K562 (cell line): Measurements from ENCODE around the gene ARHGEF40. TPM values are rescaled to one million over a fixed set of nuclear protein-coding genes. Genes with fewer than 3 reads are reported as not detected.

Experiments
- ATAC-seq: fragments of 200-7000 bp; cut with Tn5 transposase; 3 replicates; pipeline ENCODE4 v1.9.1; 2020; ENCODE audit warnings: moderate library complexity
- BruUV-seq: library from RNA; stranded (reverse); fragments of 400-500 nt; replicated peaks from 2 replicates; lab custom pipeline; 2021; lab: Mats Ljungman, UMichigan
- CTCF ChIA-PET: fragments of 300-600 bp; formaldehyde crosslinking; extraction: SDS; loops from one replicate; lab custom pipeline; 2021; ENCODE audit warnings: low intra/inter-chr PET ratio; lab: Yijun Ruan, JAX
- POLR2A ChIA-PET: fragments of 300-600, 350-650 bp; sonication (Branson Sonifier 250); formaldehyde crosslinking; extraction: SDS; loops from one replicate; lab custom pipeline; 2021; ENCODE audit warnings: antibody characterized with exemption, inconsistent platforms; lab: Yijun Ruan, JAX
- DNase-seq, 4 experiments: peaks; one replicate each; pipeline versions ENCODE4 v3.0.0 to v3.0.0-alpha.2; 2011 to 2018; ENCODE audit warnings: low spot score in 3 of 4, mixed read lengths in 3 of 4; ENCODE audit errors: extremely low read depth in 1 of 4
- FAIRE-seq: peaks from 2 replicates; lab custom pipeline; 2011; peaks lifted over from hg19 to GRCh38; lab: Jason Lieb, UNC
- H2AFZ ChIP-seq: 2 replicates; pipeline ENCODE4 v1.6.0; 2011; ENCODE audit warnings: low read depth, low read length, control low read depth, inconsistent platforms
- H3K27ac ChIP-seq: fragments of 200-600 bp; 3 replicates; pipeline ENCODE4 v1.8.0; 2011; ENCODE audit warnings: low read depth, mild to moderate bottlenecking, control low read depth, inconsistent platforms, low read length, moderate library complexity, mixed read lengths; ENCODE audit errors: extremely low read depth
- H3K27me3 ChIP-seq, 2 experiments: fragments of 300-600 bp in 1 of 2; 2 replicates in 1 of 2; 3 replicates in 1 of 2; pipeline versions ENCODE4 v1.6.0 to v1.8.0; 2011; ENCODE audit warnings: inconsistent platforms in 2 of 2, low read length in 2 of 2, mild to moderate bottlenecking in 1 of 2, mixed read lengths in 1 of 2, moderate library complexity in 1 of 2; ENCODE audit not compliant: control insufficient read depth in 2 of 2, insufficient read depth in 2 of 2
- H3K36me3 ChIP-seq: fragments of 300-600 bp; 3 replicates; pipeline ENCODE4 v1.8.0; 2011; ENCODE audit warnings: mild to moderate bottlenecking, low read length, inconsistent platforms; ENCODE audit not compliant: control insufficient read depth, insufficient read depth
- H3K4me1 ChIP-seq, 2 experiments: fragments of 200-600 bp in 1 of 2; replicated peaks in 1 of 2; 2 replicates in 1 of 2; 3 replicates in 1 of 2; pipeline versions ENCODE4 v1.5.1 to v1.8.0; 2011; ENCODE audit warnings: inconsistent platforms in 2 of 2, low read length in 2 of 2, mild to moderate bottlenecking in 1 of 2, mixed read lengths in 1 of 2, moderate library complexity in 1 of 2; ENCODE audit not compliant: control insufficient read depth in 2 of 2, insufficient read depth in 2 of 2
- H3K4me2 ChIP-seq: 2 replicates; pipeline ENCODE4 v1.6.1; 2011; ENCODE audit warnings: low read length, control low read depth, inconsistent platforms, mixed read lengths; ENCODE audit not compliant: insufficient read depth
- H3K4me3 ChIP-seq: fragments of 200-600 bp; sonication (generic), shearing (Covaris generic); 2 replicates; pipeline ENCODE4 v1.5.1; 2016; ENCODE audit warnings: control low read depth, inconsistent platforms
- H3K79me2 ChIP-seq: fragments of 200-600 bp; 3 replicates; pipeline ENCODE4 v1.8.0; 2011; ENCODE audit warnings: low read length, inconsistent platforms; ENCODE audit not compliant: control insufficient read depth, insufficient read depth
- H3K9ac ChIP-seq, 2 experiments: 2 replicates each; pipeline versions ENCODE4 v1.6.0 to v1.6.1; 2011; ENCODE audit warnings: low read depth in 2 of 2, low read length in 2 of 2, control low read depth in 1 of 2, inconsistent platforms in 1 of 2, mild to moderate bottlenecking in 1 of 2, mixed read lengths in 1 of 2; ENCODE audit not compliant: insufficient read depth in 1 of 2
- H3K9me1 ChIP-seq: one replicate; pipeline ENCODE4 v1.6.0; 2011; ENCODE audit warnings: inconsistent platforms, mild to moderate bottlenecking, low read length, moderate library complexity; ENCODE audit not compliant: control insufficient read depth, insufficient read depth
- H3K9me3 ChIP-seq: replicated peaks from 2 replicates; pipeline ENCODE4 v1.5.1; 2011; ENCODE audit warnings: low read depth, low read length, inconsistent platforms; ENCODE audit not compliant: control insufficient read depth, insufficient read depth
- H4K20me1 ChIP-seq: replicated peaks from 2 replicates; pipeline ENCODE4 v1.6.1; 2011; ENCODE audit warnings: low read length, inconsistent platforms, mixed read lengths; ENCODE audit not compliant: control insufficient read depth, insufficient read depth
- CBX1 ChIP-seq: sonication (generic); IDR thresholded peaks from 2 replicates; pipeline ENCODE4 v1.6.1; 2016; ENCODE audit warnings: antibody characterized with exemption, low read depth, mild to moderate bottlenecking
- EP300 ChIP-seq: IDR thresholded peaks from 2 replicates; pipeline ENCODE4 v1.6.1; 2012; ENCODE audit warnings: low read length, improper control_type of control experiment
- EP400 ChIP-seq: fragments of 450-650 bp; IDR thresholded peaks from 2 replicates; pipeline ENCODE4 v1.6.1; 2017; ENCODE audit warnings: antibody characterized with exemption, mild to moderate bottlenecking, moderate library complexity
- HNRNPUL1 ChIP-seq: fragments of 200-400 bp; formaldehyde crosslinking; IDR thresholded peaks from 2 replicates; pipeline ENCODE4 v1.6.1; 2017; ENCODE audit warnings: low read length
- RFX1 ChIP-seq: fragments of 450-650 bp; IDR thresholded peaks from 2 replicates; pipeline ENCODE4 v1.6.1; 2016; ENCODE audit warnings: mild to moderate bottlenecking, moderate library complexity
- SMAD1 ChIP-seq: fragments of 150-350 bp; IDR thresholded peaks from 2 replicates; pipeline ENCODE4 v1.6.1; 2014; ENCODE audit warnings: low read length, low read depth; ENCODE audit not compliant: partially characterized antibody
- SPI1 ChIP-seq: IDR thresholded peaks from 2 replicates; pipeline ENCODE4 v1.6.1; 2011; ENCODE audit warnings: low read depth, low read length, control low read depth, borderline replicate concordance
- ZBTB8A ChIP-seq: fragments of 450-650 bp; IDR thresholded peaks from 2 replicates; pipeline ENCODE4 v1.6.1; 2018; ENCODE audit warnings: mild to moderate bottlenecking, moderate library complexity; ENCODE audit not compliant: partially characterized antibody
- ZNF12 ChIP-seq: sonication (generic); formaldehyde crosslinking; IDR thresholded peaks from 2 replicates; pipeline ENCODE4 v1.4.0; 2020; ENCODE audit warnings: mild to moderate bottlenecking, missing genetic modification reagents
- ZNF134 ChIP-seq: fragments of 250-450 bp; sonication (Bioruptor Pico); conservative IDR thresholded peaks from 2 replicates; pipeline ENCODE4 v1.4.0; 2020
- ZNF263 ChIP-seq: sonication (generic); formaldehyde crosslinking; IDR thresholded peaks from 2 replicates; pipeline ENCODE4 v1.8.0; 2022; ENCODE audit warnings: mild to moderate bottlenecking, missing genetic modification reagents, borderline replicate concordance
- ZNF282 ChIP-seq: sonication (generic); formaldehyde crosslinking; IDR thresholded peaks from 2 replicates; pipeline ENCODE4 v1.8.1; 2023; ENCODE audit warnings: missing genetic modification reagents
- WGBS: fragments of 100-300 bp; shearing (Covaris generic); methylation state at CpG from one replicate; pipeline ENCODE4 v1.1.6; 2016; ENCODE audit warnings: low coverage, mixed read lengths; ENCODE audit not compliant: insufficient coverage; ENCODE audit errors: missing lambda C conversion rate; 5-methylcytosine and 5-hydroxymethylcytosine counted together
- in situ Hi-C: fragments of 300-500 bp; cut with MboI; formaldehyde crosslinking; loops from 4 replicates; pipeline ENCODE4 v1.15.0; 2018; ENCODE audit warnings: inconsistent platforms, mixed read lengths
- intact Hi-C: fragments of 100-400 bp; cut with micrococcal nuclease; formaldehyde crosslinking; loops from 2 replicates; pipeline ENCODE4 v1.14.2; 2022
- polyA plus RNA-seq, 8 experiments: library from polyadenylated mRNA; depleted of rRNA in 4 of 8; stranded (reverse) in 5 of 8; unstranded in 3 of 8; fragments of >200 nt; fragmentation: Nextera tagmentation in 2 of 8; fragmentation: Illumina TruSeq in 1 of 8; extraction: Ambion mirVana in 2 of 8; extraction: Trizol in 1 of 8; gene quantifications; 2 replicates each; pipeline versions ENCODE4 v1.2.1 to v1.2.3, GENCODE V29; 2011 to 2014; ENCODE audit warnings: inconsistent platforms in 1 of 8, missing spikeins in 1 of 8
- total RNA-seq, 7 experiments: library from RNA; depleted of rRNA in 6 of 7; stranded (reverse); fragments of >200 nt in 6 of 7; fragmentation: Illumina TruSeq in 2 of 7; extraction: Trizol in 2 of 7; gene quantifications; 2 replicates each; pipeline versions ENCODE4 v1.2.1 to v1.2.3, GENCODE V29; 2011 to 2021; ENCODE audit warnings: low replicate concordance in 1 of 7
- TF ChIP-seq, protein P1 (sequence below), 2 experiments: fragments of 450-650 bp; IDR thresholded peaks; 2 replicates each; pipeline ENCODE4 v1.6.1; 2016
- TF ChIP-seq, protein P2 (sequence below): fragments of 450-650 bp; formaldehyde crosslinking; IDR thresholded peaks from 2 replicates; pipeline ENCODE4 v1.4.0; 2022; ENCODE audit warnings: mild to moderate bottlenecking, moderate library complexity
- TF ChIP-seq, protein P3 (sequence below): IDR thresholded peaks from 2 replicates; pipeline ENCODE4 v1.6.1; 2011; ENCODE audit warnings: borderline replicate concordance, low read depth, mild to moderate bottlenecking, moderate library complexity, low read length; ENCODE audit not compliant: insufficient read depth, poor library complexity, severe bottlenecking
- TF ChIP-seq, protein P4 (sequence below): fragments of 450-650 bp; conservative IDR thresholded peaks from 2 replicates; pipeline ENCODE4 v1.6.1; 2016; ENCODE audit warnings: missing genetic modification characterization, low read depth, mild to moderate bottlenecking, missing compliant biosample characterization, moderate library complexity

The ARHGEF40 gene
- total and polyA plus RNA-seq, 9 of the 15 experiments (the other 6 are each of a cell fraction or from before 2014, with no cell fraction given): 0.42 to 6.3 (median 3.8) TPM

DNA sequence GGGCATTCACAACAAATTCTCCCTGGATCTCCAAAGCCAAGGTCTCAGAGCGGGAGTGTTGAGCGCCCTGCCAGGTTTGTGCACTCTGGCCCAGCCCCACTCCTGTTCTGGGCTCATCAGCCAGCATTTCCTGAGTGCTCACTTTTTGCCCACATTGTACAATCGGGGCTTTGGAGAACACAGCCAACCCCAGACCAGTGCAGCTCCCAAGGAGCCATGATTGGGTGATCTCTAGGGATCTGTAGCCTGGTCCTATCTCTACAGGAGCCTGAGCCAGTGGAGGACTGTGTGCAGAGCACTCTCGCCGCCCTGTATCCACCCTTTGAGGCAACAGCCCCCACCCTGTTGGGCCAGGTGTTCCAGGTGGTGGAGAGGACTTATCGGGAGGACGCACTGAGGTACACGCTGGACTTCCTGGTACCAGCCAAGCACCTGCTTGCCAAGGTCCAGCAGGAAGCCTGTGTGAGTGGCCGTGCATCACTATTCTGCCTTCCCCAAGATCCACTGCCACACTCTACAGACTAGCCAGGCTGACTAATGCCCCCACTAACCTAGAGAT, 2.8 kb downstream of the ARHGEF40 start:
- 90% methylated on average over 7 of the region's 9 CpGs for whole genome bisulfite sequencing

More for the DNA sequence above, 2.8 kb downstream of the ARHGEF40 start:
- POLR2A ChIA-PET: interaction anchor here (0.6 to 0.7 kb wide), 2 partner anchors 12 to 139 kb away, joined by 3 read pairs; no protein-coding TSS in a partner anchor
- no peak overlapping the region for H3K27ac ChIP-seq
- no peaks in the 10 kb centered on the region for H3K9me3 ChIP-seq
- intact Hi-C loops: no loop called here
- H3K4me1 ChIP-seq: peaks cover 2 to 41% of the 10 kb centered on the region in 2 experiments; a peak in 3 of 5 replicates
- no peak overlapping the region for H3K9ac ChIP-seq
- CTCF ChIA-PET: no interaction called here
- no peaks in the 10 kb centered on the region for H3K27me3 ChIP-seq
- TF ChIP-seq ZNF134 (CRISPR knock-in tag) (no peak), SPI1 (no peak), RFX1 (no peak), HNRNPUL1 (no peak), EP300 (no peak), ZNF263 (no peak), EP400 (no peak), ZNF12 (CRISPR knock-in tag) (no peak), ZNF282 (CRISPR knock-in tag) (no peak), CBX1 (no peak), ZBTB8A (no peak), SMAD1 (no peak)
- TF ChIP-seq, protein P1, sequence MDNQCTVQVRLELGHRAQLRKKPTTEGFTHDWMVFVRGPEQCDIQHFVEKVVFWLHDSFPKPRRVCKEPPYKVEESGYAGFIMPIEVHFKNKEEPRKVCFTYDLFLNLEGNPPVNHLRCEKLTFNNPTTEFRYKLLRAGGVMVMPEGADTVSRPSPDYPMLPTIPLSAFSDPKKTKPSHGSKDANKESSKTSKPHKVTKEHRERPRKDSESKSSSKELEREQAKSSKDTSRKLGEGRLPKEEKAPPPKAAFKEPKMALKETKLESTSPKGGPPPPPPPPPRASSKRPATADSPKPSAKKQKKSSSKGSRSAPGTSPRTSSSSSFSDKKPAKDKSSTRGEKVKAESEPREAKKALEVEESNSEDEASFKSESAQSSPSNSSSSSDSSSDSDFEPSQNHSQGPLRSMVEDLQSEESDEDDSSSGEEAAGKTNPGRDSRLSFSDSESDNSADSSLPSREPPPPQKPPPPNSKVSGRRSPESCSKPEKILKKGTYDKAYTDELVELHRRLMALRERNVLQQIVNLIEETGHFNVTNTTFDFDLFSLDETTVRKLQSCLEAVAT (IDR thresholded peaks at IDR 0.05): no peak
- TF ChIP-seq, protein P2, sequence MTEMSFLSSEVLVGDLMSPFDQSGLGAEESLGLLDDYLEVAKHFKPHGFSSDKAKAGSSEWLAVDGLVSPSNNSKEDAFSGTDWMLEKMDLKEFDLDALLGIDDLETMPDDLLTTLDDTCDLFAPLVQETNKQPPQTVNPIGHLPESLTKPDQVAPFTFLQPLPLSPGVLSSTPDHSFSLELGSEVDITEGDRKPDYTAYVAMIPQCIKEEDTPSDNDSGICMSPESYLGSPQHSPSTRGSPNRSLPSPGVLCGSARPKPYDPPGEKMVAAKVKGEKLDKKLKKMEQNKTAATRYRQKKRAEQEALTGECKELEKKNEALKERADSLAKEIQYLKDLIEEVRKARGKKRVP (CRISPR knock-in tag): no peak
- TF ChIP-seq, protein P3, sequence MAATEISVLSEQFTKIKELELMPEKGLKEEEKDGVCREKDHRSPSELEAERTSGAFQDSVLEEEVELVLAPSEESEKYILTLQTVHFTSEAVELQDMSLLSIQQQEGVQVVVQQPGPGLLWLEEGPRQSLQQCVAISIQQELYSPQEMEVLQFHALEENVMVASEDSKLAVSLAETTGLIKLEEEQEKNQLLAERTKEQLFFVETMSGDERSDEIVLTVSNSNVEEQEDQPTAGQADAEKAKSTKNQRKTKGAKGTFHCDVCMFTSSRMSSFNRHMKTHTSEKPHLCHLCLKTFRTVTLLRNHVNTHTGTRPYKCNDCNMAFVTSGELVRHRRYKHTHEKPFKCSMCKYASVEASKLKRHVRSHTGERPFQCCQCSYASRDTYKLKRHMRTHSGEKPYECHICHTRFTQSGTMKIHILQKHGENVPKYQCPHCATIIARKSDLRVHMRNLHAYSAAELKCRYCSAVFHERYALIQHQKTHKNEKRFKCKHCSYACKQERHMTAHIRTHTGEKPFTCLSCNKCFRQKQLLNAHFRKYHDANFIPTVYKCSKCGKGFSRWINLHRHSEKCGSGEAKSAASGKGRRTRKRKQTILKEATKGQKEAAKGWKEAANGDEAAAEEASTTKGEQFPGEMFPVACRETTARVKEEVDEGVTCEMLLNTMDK: no peak
- TF ChIP-seq, protein P4, sequence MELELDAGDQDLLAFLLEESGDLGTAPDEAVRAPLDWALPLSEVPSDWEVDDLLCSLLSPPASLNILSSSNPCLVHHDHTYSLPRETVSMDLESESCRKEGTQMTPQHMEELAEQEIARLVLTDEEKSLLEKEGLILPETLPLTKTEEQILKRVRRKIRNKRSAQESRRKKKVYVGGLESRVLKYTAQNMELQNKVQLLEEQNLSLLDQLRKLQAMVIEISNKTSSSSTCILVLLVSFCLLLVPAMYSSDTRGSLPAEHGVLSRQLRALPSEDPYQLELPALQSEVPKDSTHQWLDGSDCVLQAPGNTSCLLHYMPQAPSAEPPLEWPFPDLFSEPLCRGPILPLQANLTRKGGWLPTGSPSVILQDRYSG (tag): no peak
- no peaks in the 10 kb centered on the region for H3K9me1 ChIP-seq
- no peaks in the 10 kb centered on the region for H4K20me1 ChIP-seq
- ATAC-seq (no peak), DNase-seq (no peak), FAIRE-seq (no peak)
- BruUV-seq: no TSS peak
- H3K79me2 ChIP-seq: no peaks in the 10 kb centered on the region; the same call in 2 of the 3 replicates
- H3K4me2 ChIP-seq: no peak overlapping the region
- no peak overlapping the region for H2AFZ ChIP-seq
- H3K36me3 ChIP-seq: no peaks in the 10 kb centered on the region
- in situ Hi-C loops: no loop called here
- H3K4me3 ChIP-seq: no peak overlapping the region
